ENCODE data around the gene CNMD. TPM values are rescaled to one million over a fixed set of nuclear protein-coding genes. Genes with fewer than 3 reads are reported as not detected.

The CNMD gene
- total RNA-seq, 6 donors from 2014 or later = 0.24 to 0.46 TPM; not detected in 4

DNA sequence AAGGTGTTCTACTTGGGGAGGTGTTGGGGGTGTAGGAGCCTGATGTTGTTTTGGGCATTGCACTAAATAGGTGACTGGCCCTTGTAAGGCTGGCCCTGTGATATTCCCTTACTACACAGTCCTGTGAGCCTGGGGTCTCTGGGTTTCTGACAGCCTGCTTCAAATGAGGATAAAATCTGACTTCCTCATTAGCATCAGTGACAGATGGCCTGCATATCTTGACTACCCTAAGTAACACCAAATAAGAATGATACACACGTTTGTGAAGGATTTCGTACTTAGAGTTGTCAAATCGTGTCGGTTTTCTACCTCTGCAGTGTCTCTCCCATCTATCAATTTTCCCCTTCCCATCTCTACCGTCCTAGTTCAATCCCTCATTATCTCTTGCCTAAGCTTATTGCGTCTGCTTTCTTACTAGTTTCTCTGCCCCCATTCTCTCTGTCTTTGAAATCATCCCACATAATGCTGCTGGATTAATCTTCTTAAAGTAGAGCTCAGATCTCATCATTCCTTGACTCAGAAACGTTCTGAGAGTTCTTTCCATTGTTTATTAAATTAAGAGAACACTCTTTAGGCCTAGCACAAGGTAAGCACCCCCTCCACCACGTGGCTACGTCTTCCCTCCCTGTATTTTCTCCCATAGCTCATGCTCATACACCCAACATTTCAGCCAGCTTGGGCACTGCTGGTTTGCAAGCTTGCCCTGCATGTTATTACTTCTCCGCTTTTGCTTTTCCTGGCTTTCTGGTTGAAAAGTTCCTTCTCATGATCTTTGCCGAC is 26.2 kb upstream of the CNMD start:
- Histone ChIP-seq H3K27me3 (no peaks in the 10 kb centered on the region), H3K36me3 (no peaks in the 10 kb centered on the region), H3K9me3 (no peaks in the 10 kb centered on the region), H3K27ac (no peak overlapping the region), H3K4me3 (no peak overlapping the region), H3K4me1 (no peaks in the 10 kb centered on the region)
- no peak for TF ChIP-seq CTCF (IDR thresholded peaks at IDR 0.05)
- no peak for TF ChIP-seq POLR2A (IDR thresholded peaks at IDR 0.05)
- TF ChIP-seq POLR2AphosphoS5 (IDR thresholded peaks at IDR 0.05) = no peak
- no peak for TF ChIP-seq EP300 (IDR thresholded peaks at IDR 0.05)
- ATAC-seq (ENCODE audit: low FRiP score in 2 of 2) (no peak), DNase-seq (no peak)
- WGBS, 2 donors = 79% methylated on average over 11 of the region's 11 CpGs

DNA sequence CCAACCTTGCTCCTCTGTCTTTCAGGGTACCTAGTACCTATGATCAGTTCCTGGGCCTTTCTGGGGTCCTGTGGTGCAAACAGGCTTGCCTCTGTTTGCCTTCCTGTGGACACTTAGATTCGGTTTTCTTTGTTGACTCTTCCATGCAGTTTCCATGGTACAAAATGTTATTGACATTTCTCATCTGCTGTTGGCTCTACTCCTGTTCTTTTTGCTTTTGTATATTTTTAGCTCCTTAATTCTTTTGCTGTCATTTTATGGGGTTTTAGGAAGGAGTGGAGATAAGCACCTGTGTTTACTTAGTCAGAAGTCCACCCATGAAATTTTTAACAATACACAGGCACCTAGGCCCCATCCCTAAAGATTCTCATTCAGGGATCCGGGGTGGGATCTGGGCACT is 20.5 kb upstream of the CNMD start:
- no peaks in the 10 kb centered on the region for H3K9me3 ChIP-seq
- DNase-seq (no peak), ATAC-seq (ENCODE audit: low FRiP score in 2 of 2) (no peak)
- no peak overlapping the region for H3K4me3 ChIP-seq
- no peak for TF ChIP-seq POLR2AphosphoS5 (IDR thresholded peaks at IDR 0.05)
- H3K36me3 ChIP-seq = no peaks in the 10 kb centered on the region
- H3K27me3 ChIP-seq = no peaks in the 10 kb centered on the region
- H3K4me1 ChIP-seq = no peaks in the 10 kb centered on the region
- no peak overlapping the region for H3K27ac ChIP-seq
- WGBS, 2 donors = 41 to 51% methylated on average over 2 of the region's 2 CpGs

DNA sequence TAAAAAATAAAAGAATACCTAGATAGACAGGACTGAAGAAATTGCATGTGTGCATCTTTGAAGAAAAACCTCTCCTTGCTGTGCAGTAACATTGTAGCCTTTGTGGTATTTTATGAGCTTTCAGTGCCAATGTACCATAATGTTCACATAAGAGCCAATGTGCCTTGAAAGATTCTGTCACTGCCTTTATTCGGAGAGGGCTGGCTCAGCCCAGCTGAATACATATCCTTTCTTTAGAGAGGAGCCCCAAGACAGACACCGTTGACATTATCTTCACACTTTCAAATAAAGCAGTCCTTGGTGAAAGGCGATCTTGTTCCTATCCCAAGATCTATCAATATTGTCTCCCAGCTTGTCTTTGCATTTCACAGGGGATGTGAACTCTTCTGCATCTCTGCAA is 18.5 kb upstream of the CNMD start:
- no peaks in the 10 kb centered on the region for H3K27me3 ChIP-seq
- H3K9me3 ChIP-seq = no peaks in the 10 kb centered on the region
- no peaks in the 10 kb centered on the region for H3K36me3 ChIP-seq
- no peaks in the 10 kb centered on the region for H3K4me1 ChIP-seq
- TF ChIP-seq POLR2AphosphoS5 (IDR thresholded peaks at IDR 0.05) (no peak), EP300 (IDR thresholded peaks at IDR 0.05) (no peak), CTCF (IDR thresholded peaks at IDR 0.05) (no peak), POLR2A (IDR thresholded peaks at IDR 0.05) (no peak)
- no peak for ATAC-seq (ENCODE audit: low FRiP score in 2 of 2)
- no peak for DNase-seq
- no peak overlapping the region for H3K4me3 ChIP-seq
- H3K27ac ChIP-seq = no peak overlapping the region
- 55 to 71% methylated on average over 3 of the region's 3 CpGs for WGBS, 2 donors

DNA sequence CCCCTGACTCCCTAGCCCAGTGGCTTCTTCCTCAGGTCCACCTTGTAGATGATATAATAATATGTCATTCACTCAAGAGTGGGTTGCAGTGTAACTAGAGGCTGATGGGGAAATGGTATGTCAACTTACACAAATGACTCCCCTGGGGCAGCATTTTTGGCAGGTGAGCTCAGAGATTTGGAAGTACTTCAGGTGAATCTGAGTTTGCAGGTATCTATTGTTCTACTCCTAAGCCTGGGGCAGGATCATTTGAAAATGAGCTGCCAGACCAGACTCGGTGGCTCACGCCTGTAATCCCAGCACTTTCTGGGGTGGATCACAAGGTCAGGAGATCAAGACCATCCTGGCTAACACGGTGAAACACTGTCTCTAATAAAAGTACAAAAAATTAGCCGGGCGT is 11.6 kb upstream of the CNMD start:
- Histone ChIP-seq H3K27me3 (no peaks in the 10 kb centered on the region), H3K36me3 (no peaks in the 10 kb centered on the region)
- 83 to 100% methylated on average over 3 to 5 of the region's 5 CpGs for WGBS, 2 donors

GRCh38 chr13:52750713-52751112 is 11.1 kb upstream of the CNMD start:
- H3K27me3 ChIP-seq = no peaks in the 10 kb centered on the region
- ATAC-seq (ENCODE audit: low FRiP score in 2 of 2) (no peak), DNase-seq (no peak)
- no peak overlapping the region for H3K4me3 ChIP-seq
- 69 to 82% methylated on average over 1 of the region's 1 CpG for WGBS, 2 donors
- no peak for TF ChIP-seq POLR2A (IDR thresholded peaks at IDR 0.05)
- TF ChIP-seq EP300 (IDR thresholded peaks at IDR 0.05) = no peak
- no peak for TF ChIP-seq POLR2AphosphoS5 (IDR thresholded peaks at IDR 0.05)
- no peak for TF ChIP-seq CTCF (IDR thresholded peaks at IDR 0.05)
- no peak overlapping the region for H3K27ac ChIP-seq
- H3K4me1 ChIP-seq = no peaks in the 10 kb centered on the region
- H3K9me3 ChIP-seq = no peaks in the 10 kb centered on the region
- H3K36me3 ChIP-seq = no peaks in the 10 kb centered on the region

More for the DNA sequence above, 11.6 kb upstream of the CNMD start:
- no peaks in the 10 kb centered on the region for H3K9me3 ChIP-seq
- TF ChIP-seq POLR2A (IDR thresholded peaks at IDR 0.05) (no peak), CTCF (IDR thresholded peaks at IDR 0.05) (no peak), POLR2AphosphoS5 (IDR thresholded peaks at IDR 0.05) (no peak), EP300 (IDR thresholded peaks at IDR 0.05) (no peak)
- DNase-seq (no peak), ATAC-seq (ENCODE audit: low FRiP score in 2 of 2) (no peak)
- H3K27ac ChIP-seq = no peak overlapping the region
- no peaks in the 10 kb centered on the region for H3K4me1 ChIP-seq
- H3K4me3 ChIP-seq = no peak overlapping the region
